H9 (cell line): ENCODE measurements around the gene GDI2. TPM values are rescaled to one million over a fixed set of nuclear protein-coding genes. Genes with fewer than 3 reads are reported as not detected.
A peak's percentile ranks its signal among the peaks of the same experiment; 100 is the strongest.

ENCODE experiments used
- DNase-seq: peaks from one replicate; pipeline ENCODE4 v3.0.0-alpha.2; 2017
- H2AFZ ChIP-seq: one replicate; pipeline ENCODE4 v1.6.1; 2013; ENCODE audit warnings: mild to moderate bottlenecking, low read length, control low read depth, moderate library complexity
- H2AK5ac ChIP-seq: 2 replicates; pipeline ENCODE4 v1.6.1; 2013; ENCODE audit warnings: low read length, control low read depth, mixed read lengths; ENCODE audit not compliant: insufficient read length
- H2BK120ac ChIP-seq: one replicate; pipeline ENCODE4 v1.6.1; 2013; ENCODE audit warnings: low read depth, mild to moderate bottlenecking, low read length, control low read depth, inconsistent platforms; ENCODE audit not compliant: poor library complexity, severe bottlenecking
- H2BK12ac ChIP-seq: 2 replicates; pipeline ENCODE4 v1.6.1; 2013; ENCODE audit warnings: low read length, control low read depth, mixed read lengths, low read depth; ENCODE audit not compliant: insufficient read length
- H2BK15ac ChIP-seq: 2 replicates; pipeline ENCODE4 v1.6.1; 2013; ENCODE audit warnings: low read depth, low read length, control low read depth
- H2BK20ac ChIP-seq: one replicate; pipeline ENCODE4 v1.6.1; 2013; ENCODE audit warnings: low read depth, mild to moderate bottlenecking, low read length, control low read depth, inconsistent platforms; ENCODE audit not compliant: poor library complexity, severe bottlenecking
- H2BK5ac ChIP-seq: 2 replicates; pipeline ENCODE4 v1.6.1; 2013; ENCODE audit warnings: low read length, control low read depth, mixed read lengths; ENCODE audit not compliant: insufficient read length
- H3K14ac ChIP-seq: 2 replicates; pipeline ENCODE4 v1.6.1; 2013; ENCODE audit warnings: low read length, control low read depth; ENCODE audit not compliant: insufficient read depth
- H3K18ac ChIP-seq: 2 replicates; pipeline ENCODE4 v1.6.1; 2013; ENCODE audit warnings: low read depth, mild to moderate bottlenecking, mixed read lengths, low read length, control low read depth; ENCODE audit not compliant: insufficient read length
- H3K23ac ChIP-seq: 2 replicates; pipeline ENCODE4 v1.6.1; 2013; ENCODE audit warnings: low read length, control low read depth, mixed read lengths, low read depth; ENCODE audit not compliant: insufficient read length
- H3K23me2 ChIP-seq: 2 replicates; pipeline ENCODE4 v1.6.1; 2013; ENCODE audit warnings: low read depth, mild to moderate bottlenecking, mixed read lengths, low read length, control low read depth; ENCODE audit not compliant: insufficient read length, poor library complexity, severe bottlenecking
- H3K27ac ChIP-seq: 2 replicates; pipeline ENCODE4 v1.5.1; 2013; ENCODE audit warnings: low read length, control low read depth, mixed read lengths, low read depth; ENCODE audit not compliant: insufficient read length
- H3K27me3 ChIP-seq: 2 replicates; pipeline ENCODE4 v1.6.1; 2013; ENCODE audit warnings: low read length, control low read depth, inconsistent platforms; ENCODE audit not compliant: insufficient read depth
- H3K4ac ChIP-seq: 2 replicates; pipeline ENCODE4 v1.6.1; 2013; ENCODE audit warnings: low read depth, mild to moderate bottlenecking, control low read depth, inconsistent platforms, low read length, moderate library complexity
- H3K4me1 ChIP-seq: 2 replicates; pipeline ENCODE4 v1.6.1; 2013; ENCODE audit warnings: low read length, control low read depth, inconsistent platforms; ENCODE audit not compliant: insufficient read depth
- H3K4me2 ChIP-seq: 2 replicates; pipeline ENCODE4 v1.6.1; 2013; ENCODE audit warnings: low read length, control low read depth, mixed read lengths; ENCODE audit not compliant: insufficient read length, insufficient read depth
- H3K56ac ChIP-seq: 2 replicates; pipeline ENCODE4 v1.6.1; 2013; ENCODE audit warnings: low read depth, mild to moderate bottlenecking, mixed read lengths, low read length, control low read depth; ENCODE audit not compliant: insufficient read length
- H3K79me1 ChIP-seq: 2 replicates; pipeline ENCODE4 v1.6.1; 2013; ENCODE audit warnings: low read depth, mild to moderate bottlenecking, moderate library complexity, low read length, control low read depth, inconsistent platforms; ENCODE audit not compliant: insufficient read depth, poor library complexity, severe bottlenecking
- H3K79me2 ChIP-seq: 2 replicates; pipeline ENCODE4 v1.6.1; 2013; ENCODE audit warnings: low read length, control low read depth, inconsistent platforms; ENCODE audit not compliant: insufficient read depth
- H3K9ac ChIP-seq: 2 replicates; pipeline ENCODE4 v1.6.1; 2013; ENCODE audit warnings: low read length, control low read depth, mixed read lengths; ENCODE audit not compliant: insufficient read length; ENCODE audit errors: extremely low read depth
- H3K9me3 ChIP-seq: one replicate; pipeline ENCODE4 v1.6.1; 2013; ENCODE audit warnings: low read depth, low read length, inconsistent platforms; ENCODE audit not compliant: control insufficient read depth
- H3T11ph ChIP-seq: one replicate; pipeline ENCODE4 v1.6.1; 2013; ENCODE audit warnings: mild to moderate bottlenecking, low read length, control low read depth, inconsistent platforms
- H4K20me1 ChIP-seq: one replicate; pipeline ENCODE4 v1.6.1; 2013; ENCODE audit not compliant: control insufficient read depth, insufficient read length, insufficient read depth
- H4K5ac ChIP-seq: 2 replicates; pipeline ENCODE4 v1.6.1; 2013; ENCODE audit warnings: low read depth, mild to moderate bottlenecking, mixed read lengths, low read length, control low read depth; ENCODE audit not compliant: insufficient read length
- H4K8ac ChIP-seq: replicated peaks from 2 replicates; pipeline ENCODE4 v1.6.1; 2013; ENCODE audit warnings: low read length, control low read depth, mixed read lengths, low read depth; ENCODE audit not compliant: insufficient read length
- H4K91ac ChIP-seq: 2 replicates; pipeline ENCODE4 v1.6.1; 2013; ENCODE audit warnings: low read depth, mild to moderate bottlenecking, moderate library complexity, mixed read lengths, low read length, control low read depth; ENCODE audit not compliant: insufficient read length
- H3K27ac Mint-ChIP-seq, 3 experiments: 2 replicates in 2 of 3; 3 replicates in 1 of 3; pipeline ENCODE4 v1.8.0; 2020 to 2021; ENCODE audit warnings: mixed read lengths in 3 of 3, mild to moderate bottlenecking in 1 of 3, moderate library complexity in 1 of 3
- H3K27me3 Mint-ChIP-seq: 2 replicates; pipeline ENCODE4 v1.8.0; 2021; ENCODE audit warnings: low read depth, mild to moderate bottlenecking, moderate library complexity, mixed read lengths
- H3K36me3 Mint-ChIP-seq, 3 experiments: 2 replicates in 2 of 3; 3 replicates in 1 of 3; pipeline ENCODE4 v1.8.0; 2020 to 2021; ENCODE audit warnings: low read depth in 3 of 3, mixed read lengths in 3 of 3; ENCODE audit not compliant: insufficient read depth in 1 of 3
- H3K4me1 Mint-ChIP-seq, 2 experiments: 2 replicates each; pipeline ENCODE4 v1.8.0; 2020; ENCODE audit warnings: mixed read lengths in 2 of 2
- H3K4me3 Mint-ChIP-seq, 2 experiments: 2 replicates in 1 of 2; 3 replicates in 1 of 2; pipeline ENCODE4 v1.8.0; 2020 to 2021; ENCODE audit warnings: mild to moderate bottlenecking in 2 of 2, mixed read lengths in 2 of 2, moderate library complexity in 1 of 2
- H3K9me3 Mint-ChIP-seq, 2 experiments: 2 replicates in 1 of 2; 3 replicates in 1 of 2; pipeline ENCODE4 v1.8.0; 2020; ENCODE audit warnings: mild to moderate bottlenecking in 2 of 2, mixed read lengths in 2 of 2, moderate library complexity in 1 of 2
- CTCF ChIP-seq: fragments of 200-600 bp; sonication (generic); conservative IDR thresholded peaks from 3 replicates; pipeline ENCODE4 v1.8.0; 2021; ENCODE audit warnings: antibody characterized with exemption, mild to moderate bottlenecking
- WGBS: extraction: QIAGEN DNeasy Blood & Tissue Kit; methylation state at CpG from one replicate; pipeline ENCODE4 v1.1.7; 2013; ENCODE audit warnings: missing lambda C conversion rate, low lambda C conversion rate, mixed read lengths; ENCODE audit not compliant: insufficient read length; ENCODE audit errors: extremely low coverage; 5-methylcytosine and 5-hydroxymethylcytosine counted together
- total RNA-seq: library from RNA; stranded (reverse); gene quantifications from 2 replicates; pipeline ENCODE4 v1.2.1, GENCODE V29; 2021

GDI2 gene
- total RNA-seq, 1 experiment from 2014 or later, result 351 TPM

GRCh38 chr10:5810225-5810624, 3.0 kb downstream of the GDI2 start:
- Histone ChIP-seq H4K91ac (no peak overlapping the region), H2BK15ac (no peak overlapping the region), H2BK5ac (no peak overlapping the region), H2BK120ac (no peak overlapping the region), H4K5ac (no peak overlapping the region), H3K23ac (no peak overlapping the region), H3K14ac (no peak overlapping the region), H3K56ac (no peak overlapping the region), H2AK5ac (no peak overlapping the region), H3K27ac (no peak overlapping the region), H3K18ac (no peak overlapping the region), H3K4ac (no peak overlapping the region), H4K20me1 (no peaks in the 10 kb centered on the region), H3K79me2 (peaks cover 62% of the 10 kb centered on the region), H2BK12ac (no peak overlapping the region), H2BK20ac (no peak overlapping the region), H3K4me2 (peak overlapping the region; percentile 18), H3T11ph (no peak overlapping the region), H3K27me3 (no peaks in the 10 kb centered on the region), H3K23me2 (peaks cover 4% of the 10 kb centered on the region), H3K79me1 (peaks cover 4% of the 10 kb centered on the region), H3K4me1 (no peaks in the 10 kb centered on the region), H3K9ac (no peak overlapping the region), H4K8ac (no peak overlapping the region), H3K9me3 (no peaks in the 10 kb centered on the region), H2AFZ (no peak overlapping the region)
- WGBS, result no CpG with 5 or more reads among the region's 2 CpGs
- TF ChIP-seq CTCF, result no peak
- H3K4me3 Mint-ChIP-seq, result peak overlapping the region; percentile 57 to 74
- peaks cover 22 to 34% (median 30%) of the 10 kb centered on the region in 3 experiments for H3K36me3 Mint-ChIP-seq
- no peak for DNase-seq
- H3K27ac Mint-ChIP-seq, result 0 out of 7 replicates have a peak overlapping the region, but pooled peaks of 1 of the 3 experiments have one; percentile 33
- peaks cover 36 to 39% of the 10 kb centered on the region in 2 experiments for H3K4me1 Mint-ChIP-seq
- H3K27me3 Mint-ChIP-seq, result no peaks in the 10 kb centered on the region
- no peaks in the 10 kb centered on the region; a peak in 2 of 5 replicates for H3K9me3 Mint-ChIP-seq
